Body of pancreas (tissue), 4 donors: ENCODE measurements around the gene EDN2.

Experiments
- POLR2A ChIP-seq, 3 donors: fragments of 450-650 bp; IDR thresholded peaks; one replicate each; pipeline ENCODE4 v1.6.1; 2016; ENCODE audit warnings: antibody characterized with exemption in 3 of 3, mild to moderate bottlenecking in 2 of 3
- TF ChIP-seq, protein P1 (sequence below), 7 experiments: fragments of 450-650 bp in 4 of 7; fragments of 200-600 bp in 3 of 7; sonication (generic) in 3 of 7; IDR thresholded peaks; one replicate each; pipeline ENCODE4 v1.5.1; 2016 to 2019; ENCODE audit warnings: antibody characterized with exemption in 7 of 7

DNA sequence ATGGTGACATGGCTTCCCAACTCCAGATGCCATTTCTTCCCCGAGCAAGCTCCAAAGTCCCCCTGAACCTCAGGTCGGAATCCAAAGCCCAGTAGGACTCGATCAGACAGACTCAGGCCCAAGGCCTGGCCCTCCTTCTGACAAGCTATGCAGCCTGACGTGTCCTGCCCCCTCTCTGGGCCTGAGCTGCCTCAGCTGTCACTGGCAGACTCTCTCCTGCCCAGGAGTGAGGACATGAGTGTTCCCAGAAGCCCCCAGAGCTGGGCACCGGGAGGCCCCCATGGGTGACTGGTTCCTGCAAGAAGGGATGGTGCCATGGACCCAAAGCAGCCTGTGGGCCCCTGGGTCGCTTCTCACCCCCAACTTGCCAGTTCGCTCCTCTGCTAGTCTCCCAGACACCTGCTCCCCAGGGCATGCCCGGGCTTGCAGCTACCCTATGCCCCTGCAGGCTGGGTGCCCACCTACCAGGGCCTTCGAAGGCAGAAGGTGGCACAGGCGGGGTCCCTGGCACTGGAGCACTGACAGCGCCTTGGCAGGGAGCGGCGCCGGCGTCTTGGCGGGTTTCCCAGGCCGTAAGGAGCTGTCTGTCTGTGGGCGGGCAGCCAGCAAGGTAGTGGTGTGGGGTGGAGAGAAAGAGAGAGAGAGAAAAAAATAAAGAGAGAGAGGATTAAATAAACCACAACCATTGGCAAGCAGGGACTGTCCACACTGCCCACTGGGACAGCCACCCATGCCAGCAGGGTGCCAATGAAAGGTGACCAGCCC, 2.3 kb downstream of the EDN2 start:
- TF ChIP-seq, protein P1, sequence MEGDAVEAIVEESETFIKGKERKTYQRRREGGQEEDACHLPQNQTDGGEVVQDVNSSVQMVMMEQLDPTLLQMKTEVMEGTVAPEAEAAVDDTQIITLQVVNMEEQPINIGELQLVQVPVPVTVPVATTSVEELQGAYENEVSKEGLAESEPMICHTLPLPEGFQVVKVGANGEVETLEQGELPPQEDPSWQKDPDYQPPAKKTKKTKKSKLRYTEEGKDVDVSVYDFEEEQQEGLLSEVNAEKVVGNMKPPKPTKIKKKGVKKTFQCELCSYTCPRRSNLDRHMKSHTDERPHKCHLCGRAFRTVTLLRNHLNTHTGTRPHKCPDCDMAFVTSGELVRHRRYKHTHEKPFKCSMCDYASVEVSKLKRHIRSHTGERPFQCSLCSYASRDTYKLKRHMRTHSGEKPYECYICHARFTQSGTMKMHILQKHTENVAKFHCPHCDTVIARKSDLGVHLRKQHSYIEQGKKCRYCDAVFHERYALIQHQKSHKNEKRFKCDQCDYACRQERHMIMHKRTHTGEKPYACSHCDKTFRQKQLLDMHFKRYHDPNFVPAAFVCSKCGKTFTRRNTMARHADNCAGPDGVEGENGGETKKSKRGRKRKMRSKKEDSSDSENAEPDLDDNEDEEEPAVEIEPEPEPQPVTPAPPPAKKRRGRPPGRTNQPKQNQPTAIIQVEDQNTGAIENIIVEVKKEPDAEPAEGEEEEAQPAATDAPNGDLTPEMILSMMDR (IDR thresholded peaks at IDR 0.05): no peak
- no peak for TF ChIP-seq POLR2A (IDR thresholded peaks at IDR 0.05)
